AG04450 (cell line): ENCODE results near the gene GLRB. TPM values are rescaled to one million over a fixed set of nuclear protein-coding genes. Genes with fewer than 3 reads are reported as not detected.
A peak's percentile ranks its signal among the peaks of the same experiment; 100 is the strongest.

ENCODE experiments used
- CTCF ChIA-PET: fragments of 300-600, 350-600 bp; formaldehyde crosslinking; extraction: SDS; loops from one replicate; lab custom pipeline; 2022; ENCODE audit warnings: antibody characterized with exemption, inconsistent platforms; lab: Charles Lee
- POLR2A ChIA-PET: fragments of 350-600 bp; formaldehyde crosslinking; extraction: SDS; loops from one replicate; lab custom pipeline; 2021; ENCODE audit warnings: antibody characterized with exemption, inconsistent platforms; lab: Yijun Ruan, JAX
- DNase-seq: peaks from one replicate; pipeline ENCODE4 v3.0.0-alpha.2; 2011; ENCODE audit warnings: low read depth, low spot score
- H3K27ac ChIP-seq: one replicate; pipeline ENCODE4 v1.5.1; 2012; ENCODE audit warnings: low read depth, low read length, control low read depth
- H3K27me3 ChIP-seq: one replicate; pipeline ENCODE4 v1.6.0; 2012; ENCODE audit warnings: low read length; ENCODE audit not compliant: control insufficient read depth, insufficient read depth
- H3K4me3 ChIP-seq: 2 replicates; pipeline ENCODE4 v1.5.1; 2011; ENCODE audit warnings: mild to moderate bottlenecking, low read depth, low read length, control low read depth
- H3K9me3 ChIP-seq: 2 replicates; pipeline ENCODE4 v1.5.1; 2012; ENCODE audit warnings: low read length; ENCODE audit not compliant: control insufficient read depth, insufficient read depth
- polyA plus RNA-seq: library from polyadenylated mRNA; depleted of rRNA; stranded (reverse); fragments of >200 nt; gene quantifications from 2 replicates; pipeline ENCODE4 v1.2.3, GENCODE V29; 2011; rRNA removed
- small RNA-seq: library from RNA; depleted of rRNA; stranded (forward); fragments of <200 nt; gene quantifications from one replicate; pipeline ENCODE3, GENCODE V24; 2012; ENCODE audit warnings: low read depth; ENCODE audit not compliant: insufficient read length
- TF ChIP-seq, protein P1 (sequence below): IDR thresholded peaks from 2 replicates; pipeline ENCODE4 v1.5.1; 2011; ENCODE audit warnings: low read depth, low read length, control low read depth, inconsistent platforms

The GLRB gene
- polyA plus RNA-seq, 1 experiment, result 11.8 TPM

DNA sequence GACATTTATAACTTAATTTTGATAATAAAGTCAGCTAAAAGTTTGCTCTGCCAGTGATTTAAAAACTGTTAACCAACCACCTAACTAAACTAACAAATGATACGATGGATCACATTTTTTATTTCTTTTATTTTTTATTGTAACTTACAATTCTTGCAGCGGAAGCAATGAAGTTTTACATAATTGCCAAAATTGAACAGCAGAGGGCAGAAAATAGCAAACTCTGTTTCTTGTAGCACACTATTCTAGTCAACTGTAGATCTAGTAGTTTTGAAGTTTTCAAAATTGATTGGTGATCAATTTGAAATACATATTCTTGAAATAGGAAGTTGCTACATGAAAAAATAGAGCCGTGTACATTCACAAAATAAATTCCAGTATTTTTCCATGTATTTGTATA, 141.8 kb downstream of the GLRB start:
- POLR2A ChIA-PET, result no interaction called here
- CTCF ChIA-PET, result interaction anchor here (1.0 to 3.0 kb wide), 7 partner anchors 13 to 1049 kb away, joined by 3 to 16 read pairs (median 6); no protein-coding TSS in a partner anchor
- no peak for DNase-seq
- TF ChIP-seq, protein P1, sequence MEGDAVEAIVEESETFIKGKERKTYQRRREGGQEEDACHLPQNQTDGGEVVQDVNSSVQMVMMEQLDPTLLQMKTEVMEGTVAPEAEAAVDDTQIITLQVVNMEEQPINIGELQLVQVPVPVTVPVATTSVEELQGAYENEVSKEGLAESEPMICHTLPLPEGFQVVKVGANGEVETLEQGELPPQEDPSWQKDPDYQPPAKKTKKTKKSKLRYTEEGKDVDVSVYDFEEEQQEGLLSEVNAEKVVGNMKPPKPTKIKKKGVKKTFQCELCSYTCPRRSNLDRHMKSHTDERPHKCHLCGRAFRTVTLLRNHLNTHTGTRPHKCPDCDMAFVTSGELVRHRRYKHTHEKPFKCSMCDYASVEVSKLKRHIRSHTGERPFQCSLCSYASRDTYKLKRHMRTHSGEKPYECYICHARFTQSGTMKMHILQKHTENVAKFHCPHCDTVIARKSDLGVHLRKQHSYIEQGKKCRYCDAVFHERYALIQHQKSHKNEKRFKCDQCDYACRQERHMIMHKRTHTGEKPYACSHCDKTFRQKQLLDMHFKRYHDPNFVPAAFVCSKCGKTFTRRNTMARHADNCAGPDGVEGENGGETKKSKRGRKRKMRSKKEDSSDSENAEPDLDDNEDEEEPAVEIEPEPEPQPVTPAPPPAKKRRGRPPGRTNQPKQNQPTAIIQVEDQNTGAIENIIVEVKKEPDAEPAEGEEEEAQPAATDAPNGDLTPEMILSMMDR, result peak; percentile 61
- Histone ChIP-seq H3K27me3 (peaks cover 29% of the 10 kb centered on the region), H3K4me3 (no peak overlapping the region), H3K27ac (no peak overlapping the region), H3K9me3 (no peaks in the 10 kb centered on the region; the same call in 1 of the 2 replicates)

DNA sequence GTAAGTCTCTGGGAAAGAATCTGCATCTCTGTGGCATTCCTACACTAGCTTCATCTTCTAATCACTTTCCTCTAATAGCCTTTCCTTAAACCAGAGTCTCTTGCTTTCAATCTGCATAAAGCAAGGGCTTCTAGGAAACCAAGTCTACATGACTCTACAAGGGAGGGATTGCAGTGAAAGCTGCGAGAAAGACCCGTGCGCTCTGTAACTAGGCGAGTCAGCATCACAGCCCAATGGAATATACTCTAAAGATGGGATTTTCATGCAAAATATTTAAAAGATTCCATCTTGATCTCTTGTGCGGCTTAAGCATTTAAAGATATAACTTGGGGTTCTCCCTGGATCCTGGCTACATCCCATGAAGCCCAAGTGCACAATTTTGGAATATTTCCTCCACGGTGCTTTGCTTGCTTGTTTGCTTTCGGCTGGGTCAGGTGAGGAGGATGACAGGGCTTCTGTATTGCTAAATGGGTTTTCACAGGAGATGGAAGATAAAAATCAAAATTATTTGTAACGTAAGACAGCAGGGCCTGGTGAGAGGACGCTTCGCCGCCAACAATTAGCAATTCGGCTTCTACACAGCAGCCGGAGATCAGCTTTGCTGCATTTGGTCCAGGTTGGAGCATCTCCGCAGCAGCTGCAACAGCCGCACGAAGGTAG, 143.9 kb downstream of the GLRB start:
- Histone ChIP-seq H3K4me3 (peak overlapping the region; percentile 41; the same call in 1 of the 2 replicates), H3K27me3 (peaks cover 34% of the 10 kb centered on the region), H3K9me3 (no peaks in the 10 kb centered on the region; the same call in 1 of the 2 replicates), H3K27ac (no peak overlapping the region)
- DNase-seq, result no peak
- TF ChIP-seq, protein P1, result no peak
- ChIA-PET POLR2A (no interaction called here), CTCF (interaction anchor here (0.7 to 3.0 kb wide), 3 partner anchors 15 to 760 kb away, joined by 3 to 16 read pairs (median 6); no protein-coding TSS in a partner anchor)

DNA sequence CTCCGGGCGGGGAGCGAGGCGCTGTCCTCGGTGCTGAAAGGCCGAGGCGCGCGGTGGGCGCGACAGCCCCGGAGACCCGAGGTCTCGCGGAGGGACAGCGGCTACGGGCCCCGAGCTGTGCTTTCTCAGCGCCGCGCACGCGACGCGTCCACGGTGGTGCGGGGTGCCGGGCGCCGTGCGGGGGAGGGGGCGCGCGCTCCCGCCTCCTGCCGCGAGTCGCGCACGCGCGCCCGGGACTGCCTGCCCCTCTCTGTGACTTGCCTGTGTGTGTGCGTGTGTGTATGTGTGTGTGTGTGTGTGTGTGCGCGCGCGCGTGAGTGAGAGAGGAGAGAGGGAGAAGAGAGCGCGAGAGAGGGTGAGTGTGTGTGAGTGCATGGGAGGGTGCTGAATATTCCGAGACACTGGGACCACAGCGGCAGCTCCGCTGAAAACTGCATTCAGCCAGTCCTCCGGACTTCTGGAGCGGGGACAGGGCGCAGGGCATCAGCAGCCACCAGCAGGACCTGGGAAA, 144.5 kb downstream of the GLRB start, which contains the start of gene GRIA2:
Gene GRIA2 (plus strand): TSS at position 358 of the 511 bp plus-strand sequence. CDS start 315 bp downstream, outside the sequence.
- no peak within 1 kb of the TSS for H3K27ac ChIP-seq

DNA sequence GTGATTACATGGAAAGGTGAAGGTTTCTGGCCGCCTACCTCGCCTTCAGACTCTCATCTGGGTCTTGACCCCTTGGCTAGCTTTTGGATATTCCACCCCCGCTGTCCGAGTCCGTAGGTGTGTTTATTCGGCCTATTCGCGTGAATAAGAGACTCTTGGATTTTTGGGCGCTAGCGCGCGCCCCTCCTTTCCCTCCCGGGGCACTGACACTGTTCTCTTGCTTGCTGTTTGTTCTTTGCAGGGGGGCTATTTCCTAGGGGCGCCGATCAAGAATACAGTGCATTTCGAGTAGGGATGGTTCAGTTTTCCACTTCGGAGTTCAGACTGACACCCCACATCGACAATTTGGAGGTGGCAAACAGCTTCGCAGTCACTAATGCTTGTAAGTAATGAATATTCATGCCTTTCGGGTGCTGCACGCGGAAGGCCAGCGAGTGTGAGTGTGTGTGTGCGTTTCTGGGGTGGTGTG, 145.5 kb downstream of the GLRB start:
- Histone ChIP-seq H3K27ac (no peak overlapping the region), H3K27me3 (peaks cover 34% of the 10 kb centered on the region), H3K9me3 (no peaks in the 10 kb centered on the region; the same call in 1 of the 2 replicates), H3K4me3 (no peak overlapping the region)
- CTCF ChIA-PET, result no interaction called here
- TF ChIP-seq, protein P1, result no peak
- DNase-seq, result no peak
- POLR2A ChIA-PET, result no interaction called here

More for the DNA sequence above, 144.5 kb downstream of the GLRB start, which contains the start of gene GRIA2:
- DNase-seq, result no peak
- Histone ChIP-seq H3K27me3 (peaks cover 34% of the 10 kb centered on the region), H3K9me3 (no peaks in the 10 kb centered on the region; the same call in 1 of the 2 replicates), H3K4me3 (peak within 1 kb of the TSS; percentile 41)
- TF ChIP-seq, protein P1, result no peak
- POLR2A ChIA-PET, result no interaction called here
- CTCF ChIA-PET, result no interaction called here

Small RNA genes lying within 50 kb of the gene (small RNA-seq; reads per million reads assigned to genes)
- not detected for gene RF00019
- gene RNU6-582P, result not detected

Other genes with a start within 250 kb of the GLRB start
- gene PDGFC, start 104.4 kb upstream of the GLRB start, polyA plus RNA-seq, result 66.8 and 72.7 TPM in 2 replicates
- gene GRIA2, start 144.6 kb downstream of the GLRB start, polyA plus RNA-seq, result not detected in 2 replicates